SK-N-MC (cell line): ENCODE data around the gene KRT10.

Experiments used
- EZH2 ChIP-seq: fragments of 200-600 bp; sonication (generic); IDR thresholded peaks from one replicate; pipeline ENCODE4 v1.6.1; 2017; ENCODE audit warnings: antibody characterized with exemption
- FOXP2 ChIP-seq: optimal IDR thresholded peaks from 2 replicates; pipeline ENCODE3; 2011; ENCODE audit warnings: mild to moderate bottlenecking, moderate library complexity; ENCODE audit not compliant: insufficient read depth; ENCODE audit errors: extremely low read length, control extremely low read depth
- POLR2AphosphoS5 ChIP-seq: IDR thresholded peaks from 2 replicates; pipeline ENCODE4 v1.6.1; 2012; ENCODE audit warnings: mild to moderate bottlenecking, low read depth, low read length, borderline replicate concordance

DNA sequence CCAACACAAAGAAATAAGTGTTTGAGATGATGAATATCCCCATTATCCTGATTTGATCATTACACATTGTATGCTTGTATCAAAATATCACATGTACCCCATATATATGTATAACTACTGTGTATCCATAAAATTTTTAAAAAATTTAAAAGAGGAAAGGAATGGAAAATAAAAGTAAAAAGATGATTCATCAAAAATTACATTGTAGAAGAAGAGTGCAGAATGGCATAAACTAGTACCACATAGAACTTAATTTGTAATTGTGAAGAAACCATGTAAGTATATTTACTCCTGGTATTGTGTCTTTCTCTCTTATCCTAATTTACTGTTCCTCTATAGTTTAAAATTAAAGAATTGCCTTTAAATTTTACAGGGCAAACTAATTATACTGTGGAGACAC is 11.5 kb upstream of the KRT10 start:
- TF ChIP-seq POLR2AphosphoS5 (no peak), FOXP2 (no peak), EZH2 (no peak)
